ENCODE data around the gene KDM4B.

GRCh38 chr19:4967738-4968461, 1.0 kb upstream of the KDM4B start:
- no peak for TF ChIP-seq CTCF (IDR thresholded peaks at IDR 0.05)
- TF ChIP-seq EZH2 (IDR thresholded peaks at IDR 0.05; ENCODE audit: borderline replicate concordance, insufficient read depth, low read depth, low read length, poor library complexity, severe bottlenecking) = no peak

Measured in B cell (primary cell).